NCI-H2196 (cell line): Measurements from ENCODE around the gene HRH3.

Experiments
- DNase-seq: peaks from one replicate; lab custom pipeline; 2025; ENCODE audit not compliant: unreplicated experiment; lab: John Stamatoyannopoulos, UW

HRH3 gene

DNA sequence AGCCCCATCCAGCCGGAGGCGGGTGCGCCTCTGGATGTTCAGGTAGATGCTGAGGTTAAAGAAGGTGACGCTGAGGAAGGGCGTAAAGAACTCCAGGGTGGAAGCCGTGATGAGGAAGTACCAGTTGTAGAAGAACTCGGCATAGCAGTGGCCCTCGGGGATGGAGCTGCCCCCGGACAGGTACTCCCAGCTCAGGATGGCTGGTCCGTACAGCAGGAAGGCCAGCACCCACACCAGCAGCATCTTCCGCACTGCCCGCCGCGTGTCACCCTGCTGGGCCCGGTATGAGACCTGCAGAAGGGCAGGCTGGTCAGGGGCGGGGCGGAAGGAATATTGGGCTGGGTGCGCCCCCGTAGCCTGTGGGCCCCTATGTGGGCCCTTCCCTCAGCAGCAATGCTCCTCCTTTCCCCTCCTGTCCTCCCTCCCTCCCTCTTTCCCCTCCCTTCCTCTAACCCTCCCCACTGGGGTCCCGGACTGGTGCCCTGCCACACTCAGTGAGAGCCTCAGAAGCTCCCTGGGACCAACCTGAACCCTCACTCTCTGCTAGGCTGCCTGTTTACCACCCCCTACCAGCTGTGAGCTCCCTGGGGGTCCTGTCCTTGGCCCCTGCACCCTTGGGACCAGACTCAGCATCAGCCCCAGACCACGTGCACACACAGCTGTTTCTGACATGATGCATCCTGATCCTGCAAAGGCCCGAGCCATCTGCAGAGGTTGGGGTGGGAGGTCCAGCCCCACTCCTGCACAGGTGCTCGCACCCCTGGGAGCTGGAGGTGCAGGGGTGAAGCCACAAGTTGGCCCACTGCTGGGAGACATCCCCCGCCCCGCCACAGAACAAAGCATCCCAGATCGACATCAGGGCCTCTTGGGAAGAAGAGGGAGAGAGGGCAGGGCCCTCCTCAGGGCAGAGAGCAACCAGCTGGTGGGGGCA, 3.2 kb downstream of the HRH3 start:
- no peak for DNase-seq

- no peak for DNase-seq
These were observed 4.0 kb downstream of the HRH3 start for GRCh38 chr20:62215991-62216635.

DNA sequence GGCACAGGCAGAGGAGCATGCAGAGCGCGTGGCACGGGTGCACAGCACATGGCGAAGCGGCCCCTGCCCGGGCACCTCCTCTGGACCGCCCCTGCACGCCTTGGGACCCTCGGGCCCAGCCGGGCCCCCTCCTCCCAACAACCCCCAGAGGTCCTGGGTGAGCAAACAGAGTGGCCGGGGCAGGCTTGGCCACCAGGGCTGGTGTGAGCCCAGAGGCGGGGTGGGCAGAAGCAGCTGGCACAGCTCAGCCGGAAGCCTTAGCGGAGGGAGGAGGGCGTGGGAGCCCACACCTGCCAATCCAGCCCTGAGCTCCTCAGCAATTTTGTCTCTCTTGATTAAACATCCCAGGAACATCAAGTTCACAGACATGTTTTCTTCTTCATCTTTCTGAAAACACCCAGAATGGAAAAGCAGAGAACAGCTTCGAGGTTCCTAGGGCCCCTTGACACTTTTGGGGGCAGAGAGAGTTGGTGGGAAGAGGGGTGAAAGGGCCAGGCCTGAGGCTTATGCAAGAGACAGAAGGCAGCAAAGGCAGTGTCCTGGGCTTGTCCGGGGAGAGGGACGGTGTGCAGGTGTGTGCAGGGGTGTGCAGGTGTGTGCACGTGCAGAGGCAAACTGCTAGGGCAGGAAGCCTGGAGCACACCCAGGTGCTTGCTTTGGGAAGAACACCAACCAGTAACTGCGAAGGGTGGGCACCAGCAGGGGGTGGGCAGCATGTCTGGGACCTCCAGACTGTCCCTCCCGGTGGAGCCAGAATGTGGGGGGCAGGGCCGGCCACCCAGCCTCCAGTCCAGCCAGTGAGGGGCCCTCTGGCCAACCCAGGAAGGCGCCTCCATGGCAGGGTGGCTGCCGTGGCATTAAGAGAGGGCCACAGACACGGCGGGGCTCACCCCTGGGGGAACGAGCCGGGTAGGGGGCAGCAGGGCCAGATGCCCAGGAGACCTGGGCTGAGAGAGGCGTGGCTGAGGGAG, 4.8 kb downstream of the HRH3 start:
- DNase-seq, result no peak

GRCh38 chr20:62214067-62214466, 6.0 kb downstream of the HRH3 start:
- DNase-seq, result peak; percentile 23

DNA sequence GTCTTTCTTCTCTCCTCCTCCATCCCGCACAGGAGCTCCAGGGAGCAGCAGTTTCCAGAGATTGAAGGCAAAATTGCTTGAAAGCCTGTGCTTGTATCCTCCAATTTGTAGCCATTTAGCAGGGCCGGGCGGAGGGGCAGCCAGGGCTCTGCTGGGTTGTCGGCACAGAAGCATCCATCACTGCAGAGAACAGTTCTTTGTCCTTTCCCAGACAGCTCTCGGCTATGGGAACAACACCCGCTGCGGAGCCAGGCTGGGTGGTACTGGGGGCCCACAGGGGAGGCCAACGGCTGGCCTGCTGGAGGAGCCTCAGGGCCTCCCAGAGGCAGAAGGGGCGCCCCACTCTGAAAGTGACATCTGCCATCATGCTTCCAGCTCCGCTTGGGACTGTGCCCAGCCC, 7.8 kb downstream of the HRH3 start:
- DNase-seq, result no peak

- no peak for DNase-seq
These were observed 8.2 kb downstream of the HRH3 start for GRCh38 chr20:62211769-62212288.

DNA sequence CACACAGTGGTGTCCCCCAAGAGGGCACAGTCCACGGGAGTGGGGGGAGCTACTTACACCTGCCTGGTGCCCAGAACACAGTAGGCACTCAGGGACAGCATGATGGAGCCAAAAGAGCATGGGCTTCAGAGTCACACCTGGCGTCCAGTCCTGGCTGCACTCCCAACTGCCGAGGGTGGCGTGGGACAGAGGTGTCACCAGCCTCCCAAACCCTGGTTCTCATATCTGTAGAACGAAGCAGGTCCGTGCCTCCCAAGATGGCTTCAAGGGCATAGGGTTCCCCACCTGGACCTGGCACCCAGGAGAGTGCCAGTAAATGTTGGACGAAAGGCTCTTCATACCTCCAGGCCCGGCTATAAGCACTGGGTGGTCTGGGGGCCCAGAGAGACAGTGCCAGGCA, 8.9 kb downstream of the HRH3 start:
- no peak for DNase-seq

DNA sequence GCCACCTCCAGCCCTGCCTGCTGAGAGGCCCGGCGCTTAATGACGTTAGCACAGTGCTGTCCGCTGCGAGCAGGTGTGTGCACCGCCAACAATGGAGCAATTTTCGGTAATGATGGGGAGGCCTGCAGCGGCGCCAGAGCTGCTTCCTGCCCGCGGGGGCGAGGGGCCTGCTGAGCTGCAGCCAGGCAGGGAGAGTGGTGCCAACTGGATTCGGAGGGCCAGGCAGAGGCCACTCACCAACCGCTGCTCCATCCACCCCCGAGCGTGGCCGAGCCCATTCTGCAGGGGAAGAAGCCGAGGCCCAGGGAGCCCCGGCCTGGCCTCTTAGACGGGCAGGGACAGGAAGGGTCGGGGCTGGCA, 9.6 kb downstream of the HRH3 start:
- DNase-seq, result peak; percentile 58

GRCh38 chr20:62209850-62210495, 10.1 kb downstream of the HRH3 start:
- no peak for DNase-seq

GRCh38 chr20:62208795-62209755, 11.0 kb downstream of the HRH3 start:
- DNase-seq, result peak; percentile 27

GRCh38 chr20:62208061-62208794, 11.8 kb downstream of the HRH3 start:
- no peak for DNase-seq

GRCh38 chr20:62206388-62206775, 13.7 kb downstream of the HRH3 start:
- DNase-seq, result no peak

DNA sequence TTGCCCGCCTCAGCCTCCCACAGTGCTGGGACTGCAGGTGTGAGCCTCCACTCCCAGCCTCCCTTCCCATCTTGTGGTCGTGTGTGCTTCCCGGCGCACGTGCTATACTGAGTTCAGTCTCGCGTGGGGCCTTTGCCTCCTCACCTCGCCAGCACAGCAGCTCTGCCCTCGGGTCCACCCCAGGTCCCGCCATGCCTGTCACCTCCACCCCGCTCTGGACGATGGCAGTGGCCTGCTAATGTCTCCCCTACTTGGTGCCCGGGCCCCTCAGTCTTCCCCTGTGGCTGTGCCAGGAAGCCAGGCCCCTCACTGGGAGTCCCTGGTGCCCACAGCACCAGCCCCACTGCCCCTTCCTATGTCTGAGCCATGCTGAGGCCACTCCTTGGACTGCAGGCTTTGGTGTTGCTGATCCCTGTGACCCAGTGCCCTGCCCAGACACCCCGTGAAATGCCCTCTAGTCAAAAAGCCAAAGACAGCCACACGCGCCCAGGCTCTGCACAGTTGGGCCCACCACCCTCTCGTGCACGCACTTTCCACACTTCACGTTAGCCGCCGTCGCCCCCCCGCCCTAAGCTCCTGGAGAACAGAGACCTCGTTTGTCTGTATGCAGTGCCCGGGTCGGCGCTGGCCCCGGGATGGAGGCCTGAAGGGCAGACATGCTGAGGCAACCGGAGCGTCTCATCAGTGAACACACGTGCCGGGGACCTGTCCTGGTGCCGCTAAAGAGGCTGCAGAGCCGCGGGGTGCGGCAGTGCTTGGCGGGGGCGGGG, 14.3 kb downstream of the HRH3 start:
- DNase-seq, result no peak

DNA sequence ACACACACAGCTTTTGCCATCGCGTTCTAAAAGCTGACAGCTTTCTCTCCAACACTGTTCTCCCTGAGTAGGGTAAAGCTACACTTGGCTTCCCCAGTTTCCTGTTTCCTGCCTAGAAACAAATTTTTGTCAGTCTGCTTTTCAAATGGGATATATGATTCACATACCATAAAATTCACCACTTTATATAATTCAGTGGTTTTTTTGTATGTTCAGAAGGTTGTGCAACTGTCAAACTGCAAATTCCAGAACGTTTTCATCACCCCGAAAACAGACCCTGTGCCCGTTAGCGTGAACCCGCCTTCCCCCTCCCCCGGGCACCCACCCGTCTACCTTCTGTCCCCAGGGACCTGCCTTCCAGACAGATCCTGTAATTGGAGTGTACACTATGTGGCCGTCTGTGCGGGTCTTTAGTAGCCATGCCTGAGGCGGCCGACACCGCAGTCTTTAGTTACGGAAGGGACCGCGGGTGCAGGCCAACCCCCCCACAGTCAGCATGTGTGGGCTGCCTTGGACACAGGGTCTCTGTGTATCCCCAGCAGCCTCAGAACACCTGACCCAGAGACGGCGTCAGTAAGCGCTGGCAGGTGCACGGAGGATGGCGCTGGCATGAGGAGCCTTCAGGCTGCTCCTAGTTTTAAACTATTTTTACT, 16.6 kb downstream of the HRH3 start:
- DNase-seq, result no peak

- no peak for DNase-seq
These were observed 17.3 kb downstream of the HRH3 start for GRCh38 chr20:62202676-62203377.

GRCh38 chr20:62202083-62202395, 18.0 kb downstream of the HRH3 start:
- no peak for DNase-seq
